HEK293 (cell line): ENCODE data around the gene TIMP4.
A peak's percentile ranks its signal among the peaks of the same experiment; 100 is the strongest.

Experiments
- CTCF ChIA-PET: fragments of 350-600 bp; formaldehyde crosslinking; extraction: SDS; loops from one replicate; lab custom pipeline; 2021; ENCODE audit warnings: antibody characterized with exemption; lab: Yijun Ruan, JAX
- POLR2A ChIA-PET: fragments of 300-600 bp; formaldehyde crosslinking; extraction: SDS; loops from one replicate; lab custom pipeline; 2020; ENCODE audit warnings: antibody characterized with exemption, inconsistent platforms; lab: Yijun Ruan, JAX
- H3K27ac ChIP-seq: fragments of 200-500 bp; sonication (Bioruptor generic); 2 replicates; pipeline ENCODE4 v1.5.1; 2014; ENCODE audit warnings: low read depth, low read length, control low read depth, inconsistent platforms; ENCODE audit errors: extremely low read depth
- H3K36me3 ChIP-seq, 2 experiments: fragments of 200-500 bp in 1 of 2; sonication (Bioruptor generic) in 1 of 2; 1 replicate in 1 of 2; 2 replicates in 1 of 2; pipeline ENCODE4 v1.5.1; 2014 to 2017; ENCODE audit warnings: inconsistent platforms in 2 of 2, low read length in 2 of 2; ENCODE audit not compliant: control insufficient read depth in 2 of 2, insufficient read depth in 1 of 2
- H3K4me1 ChIP-seq: fragments of 200-500 bp; sonication (Bioruptor generic); 2 replicates; pipeline ENCODE4 v1.5.1; 2014; ENCODE audit warnings: mild to moderate bottlenecking, low read length, inconsistent platforms; ENCODE audit not compliant: control insufficient read depth, insufficient read depth
- H3K4me3 ChIP-seq: 2 replicates; pipeline ENCODE4 v1.5.1; 2011; ENCODE audit warnings: low read depth, mild to moderate bottlenecking, control low read depth, low read length, moderate library complexity
- H3K9me3 ChIP-seq: fragments of 200-500 bp; sonication (Bioruptor generic); 2 replicates; pipeline ENCODE4 v1.5.1; 2014; ENCODE audit warnings: low read depth, low read length, inconsistent platforms; ENCODE audit not compliant: control insufficient read depth, insufficient read depth
- KLF16 ChIP-seq: fragments of 450-650 bp; formaldehyde crosslinking; IDR thresholded peaks from 2 replicates; pipeline ENCODE4 v1.5.1; 2017; ENCODE audit warnings: missing biosample characterization, missing genetic modification characterization
- PBX3 ChIP-seq: sonication (generic); formaldehyde crosslinking; IDR thresholded peaks from 2 replicates; pipeline ENCODE4 v1.8.1; 2022; ENCODE audit warnings: mild to moderate bottlenecking, moderate library complexity, missing genetic modification reagents
- PRDM4 ChIP-seq: fragments of 450-650 bp; formaldehyde crosslinking; IDR thresholded peaks from 2 replicates; pipeline ENCODE4 v1.5.1; 2017; ENCODE audit warnings: missing biosample characterization, missing genetic modification characterization
- SETDB1 ChIP-seq: IDR thresholded peaks from one replicate; pipeline ENCODE4 v1.6.1; 2017; ENCODE audit warnings: mild to moderate bottlenecking, low read length, moderate library complexity, mixed read lengths; ENCODE audit not compliant: insufficient read length
- SP3 ChIP-seq: fragments of 450-650 bp; formaldehyde crosslinking; IDR thresholded peaks from 2 replicates; pipeline ENCODE4 v1.5.1; 2016; ENCODE audit warnings: missing biosample characterization, missing genetic modification characterization
- SP7 ChIP-seq: fragments of 450-650 bp; formaldehyde crosslinking; IDR thresholded peaks from 2 replicates; pipeline ENCODE4 v1.5.1; 2016; ENCODE audit warnings: missing biosample characterization, missing genetic modification characterization
- TCF7L2 ChIP-seq: IDR thresholded peaks from 2 replicates; pipeline ENCODE4 v1.6.1; 2011; ENCODE audit warnings: low read depth, mild to moderate bottlenecking, inconsistent platforms, low read length, moderate library complexity, borderline replicate concordance
- ZBTB44 ChIP-seq: fragments of 450-650 bp; IDR thresholded peaks from 2 replicates; pipeline ENCODE4 v1.5.1; 2018; ENCODE audit warnings: missing biosample characterization, mild to moderate bottlenecking, missing genetic modification characterization
- ZBTB49 ChIP-seq: fragments of 450-650 bp; formaldehyde crosslinking; IDR thresholded peaks from 2 replicates; pipeline ENCODE4 v1.5.1; 2016; ENCODE audit warnings: missing biosample characterization, missing genetic modification characterization, low read depth
- ZNF302 ChIP-seq: fragments of 450-650 bp; formaldehyde crosslinking; IDR thresholded peaks from 2 replicates; pipeline ENCODE4 v1.5.1; 2016; ENCODE audit warnings: missing biosample characterization, missing genetic modification characterization, low read depth
- ZNF324 ChIP-seq: fragments of 450-650 bp; formaldehyde crosslinking; IDR thresholded peaks from 2 replicates; pipeline ENCODE4 v1.5.1; 2016; ENCODE audit warnings: missing biosample characterization, missing genetic modification characterization
- ZNF362 ChIP-seq: fragments of 450-650 bp; formaldehyde crosslinking; IDR thresholded peaks from 2 replicates; pipeline ENCODE4 v1.5.1; 2016; ENCODE audit warnings: missing biosample characterization, missing genetic modification characterization
- ZNF416 ChIP-seq: fragments of 450-650 bp; formaldehyde crosslinking; IDR thresholded peaks from 2 replicates; pipeline ENCODE4 v1.5.1; 2016; ENCODE audit warnings: missing biosample characterization, missing genetic modification characterization
- ZNF423 ChIP-seq: fragments of 450-650 bp; formaldehyde crosslinking; IDR thresholded peaks from 2 replicates; pipeline ENCODE4 v1.5.1; 2016; ENCODE audit warnings: missing biosample characterization, missing genetic modification characterization
- ZNF510 ChIP-seq: fragments of 450-650 bp; formaldehyde crosslinking; IDR thresholded peaks from 2 replicates; pipeline ENCODE4 v1.5.1; 2018; ENCODE audit warnings: mild to moderate bottlenecking, missing genetic modification characterization, missing biosample characterization; ENCODE audit not compliant: insufficient replicate concordance
- ZNF645 ChIP-seq: fragments of 450-650 bp; formaldehyde crosslinking; IDR thresholded peaks from 2 replicates; pipeline ENCODE4; 2016; ENCODE audit warnings: missing biosample characterization, missing genetic modification characterization
- ZNF677 ChIP-seq: fragments of 450-650 bp; IDR thresholded peaks from 2 replicates; pipeline ENCODE4 v1.5.0; 2018; ENCODE audit warnings: missing biosample characterization, mild to moderate bottlenecking, missing genetic modification characterization, moderate library complexity
- ZNF768 ChIP-seq: fragments of 450-650 bp; formaldehyde crosslinking; IDR thresholded peaks from 2 replicates; pipeline ENCODE4 v1.5.1; 2018; ENCODE audit warnings: missing biosample characterization, mild to moderate bottlenecking, missing genetic modification characterization
- ZSCAN16 ChIP-seq: fragments of 450-650 bp; formaldehyde crosslinking; IDR thresholded peaks from 2 replicates; pipeline ENCODE4 v1.5.1; 2016; ENCODE audit warnings: missing biosample characterization, missing genetic modification characterization
- TF ChIP-seq, protein P1 (sequence below): fragments of 450-650 bp; formaldehyde crosslinking; IDR thresholded peaks from 2 replicates; pipeline ENCODE4 v1.5.1; 2016; ENCODE audit warnings: missing biosample characterization, missing genetic modification characterization

The TIMP4 gene

DNA sequence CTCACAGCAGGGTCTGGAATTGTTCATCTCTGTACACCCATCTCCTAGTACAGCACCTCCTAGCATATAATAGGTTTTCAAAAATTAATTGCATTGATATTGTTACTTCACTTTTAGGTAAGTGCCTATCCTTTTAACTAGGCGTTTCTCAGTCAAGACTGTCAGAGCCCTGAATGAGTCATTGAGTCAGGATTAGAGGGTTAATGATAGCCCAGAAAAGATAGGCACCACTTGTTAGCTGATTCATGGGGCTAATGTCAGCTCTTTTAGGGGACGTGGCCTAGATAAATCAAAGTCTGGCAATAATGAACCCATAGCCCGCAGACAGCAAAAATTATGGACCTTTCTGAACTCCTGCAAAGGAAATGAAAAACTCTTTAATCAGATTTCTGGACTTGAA is 42.9 kb downstream of the TIMP4 start:
- no peak overlapping the region for H3K27ac ChIP-seq
- no peaks in the 10 kb centered on the region for H3K9me3 ChIP-seq
- POLR2A ChIA-PET, result no interaction called here
- H3K4me1 ChIP-seq, result 0 out of 2 replicates have a peak, but pooled peaks cover 3% of the 10 kb centered on the region
- H3K36me3 ChIP-seq, result no peaks in the 10 kb centered on the region
- no peak overlapping the region for H3K4me3 ChIP-seq
- TF ChIP-seq ZNF416, result no peak
- peak; percentile 90 for TF ChIP-seq SP7 (tag by site-specific recombination)
- TF ChIP-seq ZNF302, result no peak
- TF ChIP-seq ZNF645 (tag by site-specific recombination), result no peak
- CTCF ChIA-PET, result interaction anchor here (2.2 kb wide), 1 partner anchor 19 kb away, joined by 8 read pairs; no protein-coding TSS in a partner anchor

DNA sequence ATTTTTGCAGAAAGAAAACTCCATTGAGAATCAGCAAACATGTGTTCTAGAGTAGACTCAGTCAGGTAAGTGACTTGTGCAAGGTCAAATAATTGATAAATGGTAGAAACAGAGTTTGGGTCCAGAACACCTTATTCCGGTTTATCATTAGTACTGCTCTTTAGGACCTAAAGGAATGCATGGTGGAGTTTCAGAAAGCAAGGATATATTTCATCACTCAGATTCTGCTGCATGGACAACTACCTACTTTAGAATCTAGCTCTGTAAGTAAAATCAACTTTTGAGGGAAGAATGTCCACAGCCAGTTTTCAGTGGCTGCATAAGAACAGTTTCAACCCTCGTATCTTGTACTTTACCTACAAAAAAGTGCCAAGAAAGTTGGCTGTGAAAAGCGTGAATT is 43.6 kb downstream of the TIMP4 start:
- CTCF ChIA-PET, result no interaction called here
- Histone ChIP-seq H3K27ac (no peak overlapping the region), H3K9me3 (no peaks in the 10 kb centered on the region), H3K36me3 (no peaks in the 10 kb centered on the region)
- POLR2A ChIA-PET, result no interaction called here
- TF ChIP-seq ZNF677 (tag by site-specific recombination) (peak; percentile 63; the same call in 1 of the 2 replicates), ZNF324 (tag by site-specific recombination) (no peak)
- TF ChIP-seq, all 188 proteins: peak for 1
- 0 out of 2 replicates have a peak, but pooled peaks cover under 1% of the 10 kb centered on the region for H3K4me1 ChIP-seq
- no peak overlapping the region for H3K4me3 ChIP-seq

- Histone ChIP-seq H3K27ac (no peak overlapping the region), H3K36me3 (no peaks in the 10 kb centered on the region), H3K4me1 (no peaks in the 10 kb centered on the region), H3K4me3 (no peak overlapping the region), H3K9me3 (no peaks in the 10 kb centered on the region)
- ChIA-PET CTCF (no interaction called here), POLR2A (no interaction called here)
- TF ChIP-seq ZBTB44 (tag by site-specific recombination) (no peak), TCF7L2 (no peak), ZNF423 (tag by site-specific recombination) (no peak), SETDB1 (no peak), PBX3 (no peak), PRDM4 (tag by site-specific recombination) (no peak), ZNF768 (tag by site-specific recombination) (no peak), SP3 (tag by site-specific recombination) (no peak), ZNF362 (no peak), ZSCAN16 (tag by site-specific recombination) (no peak), KLF16 (tag by site-specific recombination) (no peak), ZBTB49 (no peak), ZNF510 (tag by site-specific recombination) (no peak)
- TF ChIP-seq, protein P1, sequence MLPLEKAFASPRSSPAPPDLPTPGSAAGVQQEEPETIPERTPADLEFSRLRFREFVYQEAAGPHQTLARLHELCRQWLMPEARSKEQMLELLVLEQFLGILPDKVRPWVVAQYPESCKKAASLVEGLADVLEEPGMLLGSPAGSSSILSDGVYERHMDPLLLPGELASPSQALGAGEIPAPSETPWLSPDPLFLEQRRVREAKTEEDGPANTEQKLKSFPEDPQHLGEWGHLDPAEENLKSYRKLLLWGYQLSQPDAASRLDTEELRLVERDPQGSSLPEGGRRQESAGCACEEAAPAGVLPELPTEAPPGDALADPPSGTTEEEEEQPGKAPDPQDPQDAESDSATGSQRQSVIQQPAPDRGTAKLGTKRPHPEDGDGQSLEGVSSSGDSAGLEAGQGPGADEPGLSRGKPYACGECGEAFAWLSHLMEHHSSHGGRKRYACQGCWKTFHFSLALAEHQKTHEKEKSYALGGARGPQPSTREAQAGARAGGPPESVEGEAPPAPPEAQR (tag by site-specific recombination), result no peak
These were observed 44.5 kb downstream of the TIMP4 start for GRCh38 chr3:12114251-12114650.
